ENCODE measurements around the gene NR6A1.

GRCh38 chr9:124550072-124550471 lies 221.0 kb downstream of the NR6A1 start:
- TF ChIP-seq, protein P1, sequence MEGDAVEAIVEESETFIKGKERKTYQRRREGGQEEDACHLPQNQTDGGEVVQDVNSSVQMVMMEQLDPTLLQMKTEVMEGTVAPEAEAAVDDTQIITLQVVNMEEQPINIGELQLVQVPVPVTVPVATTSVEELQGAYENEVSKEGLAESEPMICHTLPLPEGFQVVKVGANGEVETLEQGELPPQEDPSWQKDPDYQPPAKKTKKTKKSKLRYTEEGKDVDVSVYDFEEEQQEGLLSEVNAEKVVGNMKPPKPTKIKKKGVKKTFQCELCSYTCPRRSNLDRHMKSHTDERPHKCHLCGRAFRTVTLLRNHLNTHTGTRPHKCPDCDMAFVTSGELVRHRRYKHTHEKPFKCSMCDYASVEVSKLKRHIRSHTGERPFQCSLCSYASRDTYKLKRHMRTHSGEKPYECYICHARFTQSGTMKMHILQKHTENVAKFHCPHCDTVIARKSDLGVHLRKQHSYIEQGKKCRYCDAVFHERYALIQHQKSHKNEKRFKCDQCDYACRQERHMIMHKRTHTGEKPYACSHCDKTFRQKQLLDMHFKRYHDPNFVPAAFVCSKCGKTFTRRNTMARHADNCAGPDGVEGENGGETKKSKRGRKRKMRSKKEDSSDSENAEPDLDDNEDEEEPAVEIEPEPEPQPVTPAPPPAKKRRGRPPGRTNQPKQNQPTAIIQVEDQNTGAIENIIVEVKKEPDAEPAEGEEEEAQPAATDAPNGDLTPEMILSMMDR (IDR thresholded peaks at IDR 0.05) = no peak
- no peak for TF ChIP-seq POLR2A (IDR thresholded peaks at IDR 0.05)
- no peak for TF ChIP-seq EP300 (IDR thresholded peaks at IDR 0.05)

Data from ovary (tissue), 3 donors.